Stimulated activated CD8-positive, alpha-beta memory T cell treated with anti-CD3 and anti-CD28 coated beads, Interleukin-7, amount 100 ng/mL, for 24 hours (primary cell): ENCODE measurements around the gene TMTC2.

Experiments
- DNase-seq: peaks from one replicate; pipeline ENCODE4 v3.0.0-alpha.2; 2020; ENCODE audit warnings: low read depth

TMTC2 gene

GRCh38 chr12:82883394-82884355, 197.0 kb downstream of the TMTC2 start:
- no peak for DNase-seq

GRCh38 chr12:82886671-82887340, 200.1 kb downstream of the TMTC2 start:
- no peak for DNase-seq

GRCh38 chr12:82893896-82894295, 207.2 kb downstream of the TMTC2 start:
- DNase-seq = no peak

- no peak for DNase-seq
These were observed 209.6 kb downstream of the TMTC2 start for GRCh38 chr12:82896277-82896676.

- no peak for DNase-seq
These were observed 210.3 kb downstream of the TMTC2 start for GRCh38 chr12:82896979-82897378.

GRCh38 chr12:82898441-82898840, 211.7 kb downstream of the TMTC2 start:
- DNase-seq = no peak

- DNase-seq = no peak
These were observed 217.6 kb downstream of the TMTC2 start for GRCh38 chr12:82904219-82904790.

- no peak for DNase-seq
These were observed 223.7 kb downstream of the TMTC2 start for GRCh38 chr12:82910246-82910893.

- no peak for DNase-seq
These were observed 225.7 kb downstream of the TMTC2 start for GRCh38 chr12:82912406-82912805.

- DNase-seq = no peak
These were observed 232.8 kb downstream of the TMTC2 start for GRCh38 chr12:82919388-82920054.

- no peak for DNase-seq
These were observed 237.2 kb downstream of the TMTC2 start for GRCh38 chr12:82923935-82924334.

- no peak for DNase-seq
These were observed 239.9 kb downstream of the TMTC2 start for GRCh38 chr12:82926630-82927029.

GRCh38 chr12:82930301-82930700, 243.6 kb downstream of the TMTC2 start:
- DNase-seq = no peak

- DNase-seq = no peak
These were observed 244.8 kb downstream of the TMTC2 start for GRCh38 chr12:82931349-82932116.

GRCh38 chr12:82937151-82937550, 250.4 kb downstream of the TMTC2 start:
- DNase-seq = no peak

GRCh38 chr12:82942521-82942920, 255.8 kb downstream of the TMTC2 start:
- DNase-seq = no peak

GRCh38 chr12:82942991-82943401, 256.3 kb downstream of the TMTC2 start:
- no peak for DNase-seq

- DNase-seq = no peak
These were observed 261.8 kb downstream of the TMTC2 start for GRCh38 chr12:82948491-82948890.

GRCh38 chr12:82950356-82950755, 263.6 kb downstream of the TMTC2 start:
- no peak for DNase-seq

- DNase-seq = no peak
These were observed 266.2 kb downstream of the TMTC2 start for GRCh38 chr12:82952946-82953345.

- DNase-seq = no peak
These were observed 266.7 kb downstream of the TMTC2 start for GRCh38 chr12:82953397-82953796.
